IMR-90 (cell line): ENCODE results near the gene SYNPR. TPM values are rescaled to one million over a fixed set of nuclear protein-coding genes. Genes with fewer than 3 reads are reported as not detected.

Experiments
- ATAC-seq: fragments of 200-7000 bp; cut with Tn5 transposase; 2 replicates; pipeline ENCODE4 v1.9.1; 2020; ENCODE audit warnings: low read depth, mild to moderate bottlenecking, moderate library complexity
- BruUV-seq: library from RNA; stranded (reverse); fragments of 400-500 nt; replicated peaks from 2 replicates; lab custom pipeline; 2021; lab: Mats Ljungman, UMichigan
- CTCF ChIA-PET: fragments of 300-600 bp; formaldehyde crosslinking; extraction: SDS; loops from one replicate; lab custom pipeline; 2021; ENCODE audit warnings: antibody characterized with exemption; lab: Yijun Ruan, JAX
- POLR2A ChIA-PET: fragments of 300-600 bp; sonication (Branson Sonifier 250); formaldehyde crosslinking; loops from one replicate; lab custom pipeline; 2022; ENCODE audit warnings: antibody characterized with exemption; ENCODE audit not compliant: unreplicated experiment; lab: Charles Lee
- DNase-seq: peaks from one replicate; pipeline ENCODE4 v3.0.0; 2013
- H2AFZ ChIP-seq: replicated peaks from 2 replicates; pipeline ENCODE3; 2013; ENCODE audit warnings: low read length, mild to moderate bottlenecking; ENCODE audit not compliant: poor library complexity
- H2AK5ac ChIP-seq: 2 replicates; pipeline ENCODE4 v1.6.1; 2013; ENCODE audit warnings: low read depth, low read length, inconsistent platforms
- H2AK9ac ChIP-seq: replicated peaks from 2 replicates; pipeline ENCODE3; 2013; ENCODE audit warnings: mild to moderate bottlenecking, low read depth, low read length, moderate library complexity; ENCODE audit not compliant: poor library complexity
- H2BK120ac ChIP-seq: 2 replicates; pipeline ENCODE4 v1.6.1; 2013; ENCODE audit warnings: low read depth, low read length, inconsistent platforms
- H2BK15ac ChIP-seq: 3 replicates; pipeline ENCODE4 v1.6.1; 2013; ENCODE audit warnings: low read depth, low read length, inconsistent platforms
- H2BK20ac ChIP-seq: 2 replicates; pipeline ENCODE4 v1.6.1; 2013; ENCODE audit warnings: low read depth, mild to moderate bottlenecking, inconsistent platforms, low read length, moderate library complexity
- H2BK5ac ChIP-seq: 2 replicates; pipeline ENCODE4 v1.6.1; 2013; ENCODE audit warnings: mild to moderate bottlenecking, low read depth, low read length, inconsistent platforms; ENCODE audit not compliant: poor library complexity, severe bottlenecking
- H3K14ac ChIP-seq: replicated peaks from 2 replicates; pipeline ENCODE4 v1.6.1; 2013; ENCODE audit warnings: low read depth, low read length, inconsistent platforms
- H3K18ac ChIP-seq: 2 replicates; pipeline ENCODE4 v1.6.1; 2013; ENCODE audit warnings: low read depth, low read length, control low read depth
- H3K23ac ChIP-seq: 2 replicates; pipeline ENCODE4 v1.6.1; 2013; ENCODE audit warnings: low read depth, low read length, inconsistent platforms
- H3K27ac ChIP-seq: 2 replicates; pipeline ENCODE4 v1.5.1; 2013; ENCODE audit warnings: mild to moderate bottlenecking, control low read depth, low read length; ENCODE audit not compliant: insufficient read depth
- H3K27me3 ChIP-seq: 2 replicates; pipeline ENCODE4 v1.6.1; 2013; ENCODE audit warnings: low read length; ENCODE audit not compliant: control insufficient read depth, insufficient read depth
- H3K36me3 ChIP-seq: 2 replicates; pipeline ENCODE4 v1.6.1; 2013; ENCODE audit warnings: low read length, mixed read lengths; ENCODE audit not compliant: control insufficient read depth, insufficient read depth
- H3K4ac ChIP-seq: 2 replicates; pipeline ENCODE4 v1.6.1; 2013; ENCODE audit warnings: low read depth, low read length, inconsistent platforms
- H3K4me1 ChIP-seq: 2 replicates; pipeline ENCODE4 v1.6.1; 2013; ENCODE audit warnings: low read length, mixed read lengths; ENCODE audit not compliant: control insufficient read depth, insufficient read depth
- H3K4me2 ChIP-seq: 2 replicates; pipeline ENCODE4 v1.6.1; 2013; ENCODE audit warnings: low read depth, mild to moderate bottlenecking, control low read depth, low read length, moderate library complexity
- H3K4me3 ChIP-seq: 2 replicates; pipeline ENCODE4 v1.5.1; 2013; ENCODE audit warnings: low read depth, mild to moderate bottlenecking, control low read depth, low read length, moderate library complexity; ENCODE audit not compliant: insufficient read depth
- H3K56ac ChIP-seq: 2 replicates; pipeline ENCODE4 v1.6.1; 2013; ENCODE audit warnings: low read length, inconsistent platforms; ENCODE audit not compliant: insufficient read depth; ENCODE audit errors: extremely low read depth
- H3K79me1 ChIP-seq, 2 experiments: 2 replicates each; pipeline ENCODE4 v1.6.1; 2013; ENCODE audit warnings: low read length in 2 of 2, inconsistent platforms in 1 of 2, low read depth in 1 of 2
- H3K9ac ChIP-seq: 2 replicates; pipeline ENCODE4 v1.6.1; 2013; ENCODE audit warnings: low read depth, low read length, control low read depth
- H3K9me1 ChIP-seq: 2 replicates; pipeline ENCODE4 v1.6.1; 2013; ENCODE audit warnings: low read length, inconsistent platforms; ENCODE audit not compliant: insufficient read depth
- H3K9me3 ChIP-seq: 2 replicates; pipeline ENCODE4 v1.6.1; 2013; ENCODE audit warnings: low read length; ENCODE audit not compliant: control insufficient read depth, insufficient read depth
- H4K20me1 ChIP-seq: 2 replicates; pipeline ENCODE4 v1.6.1; 2013; ENCODE audit warnings: low read length, inconsistent platforms; ENCODE audit not compliant: insufficient read depth
- H4K5ac ChIP-seq: 2 replicates; pipeline ENCODE4 v1.6.1; 2013; ENCODE audit warnings: mild to moderate bottlenecking, low read depth, low read length, control low read depth
- H4K8ac ChIP-seq, 2 experiments: 2 replicates each; pipeline ENCODE4 v1.6.1; 2013; ENCODE audit warnings: low read depth in 2 of 2, low read length in 2 of 2, control low read depth in 1 of 2, inconsistent platforms in 1 of 2
- H4K91ac ChIP-seq: 2 replicates; pipeline ENCODE4 v1.6.1; 2013; ENCODE audit warnings: low read depth, low read length, inconsistent platforms; ENCODE audit not compliant: insufficient read depth
- CEBPB ChIP-seq: IDR thresholded peaks from 2 replicates; pipeline ENCODE4 v1.6.1; 2012; ENCODE audit warnings: low read depth, low read length, improper control_type of control experiment
- FOS ChIP-seq: fragments of 150-350 bp; IDR thresholded peaks from 2 replicates; pipeline ENCODE4 v1.6.1; 2016; ENCODE audit warnings: low read depth, low read length
- MAZ ChIP-seq: IDR thresholded peaks from 2 replicates; pipeline ENCODE4 v1.6.1; 2012; ENCODE audit warnings: low read depth, mild to moderate bottlenecking, low read length, improper control_type of control experiment, moderate library complexity, borderline replicate concordance
- MXI1 ChIP-seq: IDR thresholded peaks from 2 replicates; pipeline ENCODE4 v1.6.1; 2012; ENCODE audit warnings: low read depth, mild to moderate bottlenecking, low read length, moderate library complexity, borderline replicate concordance
- SMC3 ChIP-seq: fragments of 150-350 bp; IDR thresholded peaks from 2 replicates; pipeline ENCODE4 v1.6.1; 2016; ENCODE audit warnings: low read depth, mild to moderate bottlenecking, antibody characterized with exemption, low read length, moderate library complexity
- dilution Hi-C: fragments of 300-500 bp; cut with HindIII; formaldehyde crosslinking; loops from one replicate; pipeline ENCODE4 v1.14.3; 2018; ENCODE audit warnings: low sequenced_read_pairs; ENCODE audit not compliant: unreplicated experiment
- in situ Hi-C: fragments of 300-500 bp; cut with MboI; formaldehyde crosslinking; loops from 3 replicates; pipeline ENCODE4 v1.14.3; 2019; ENCODE audit warnings: low sequenced_read_pairs, inconsistent platforms, mixed read lengths
- intact Hi-C: fragments of 100-400 bp; cut with micrococcal nuclease; formaldehyde crosslinking; loops from 2 replicates; pipeline ENCODE4 v1.10.0; 2022
- polyA plus RNA-seq, 3 experiments: library from polyadenylated mRNA; depleted of rRNA; stranded (reverse); fragments of >200 nt; gene quantifications; 2 replicates each; pipeline ENCODE4 v1.2.3, GENCODE V29; 2012; ENCODE audit warnings: low replicate concordance in 1 of 3
- total RNA-seq: library from RNA; depleted of rRNA; stranded (reverse); fragments of >200 nt; gene quantifications from 2 replicates; pipeline ENCODE4 v1.2.3, GENCODE V29; 2012

SYNPR gene
- total and polyA plus RNA-seq, 2 of the 4 experiments (the other 2 are of a cell fraction): not detected

GRCh38 chr3:63304421-63304820 lies 26.3 kb downstream of the SYNPR start:
- no TSS peak for BruUV-seq
- Histone ChIP-seq H3K9me3 (no peaks in the 10 kb centered on the region), H3K27ac (no peak overlapping the region), H3K9ac (no peak overlapping the region), H3K9me1 (no peaks in the 10 kb centered on the region), H3K56ac (no peak overlapping the region), H2BK20ac (no peak overlapping the region), H3K36me3 (no peaks in the 10 kb centered on the region), H2AK9ac (no peak overlapping the region), H3K4me1 (no peaks in the 10 kb centered on the region), H2BK120ac (no peak overlapping the region), H3K18ac (no peak overlapping the region), H3K14ac (no peak overlapping the region), H2BK15ac (no peak overlapping the region), H2AFZ (no peak overlapping the region), H3K27me3 (no peaks in the 10 kb centered on the region), H4K5ac (no peak overlapping the region), H3K4ac (no peak overlapping the region), H3K4me2 (no peak overlapping the region), H3K4me3 (no peak overlapping the region), H4K20me1 (no peaks in the 10 kb centered on the region), H4K8ac (no peak overlapping the region), H2AK5ac (no peak overlapping the region), H3K79me1 (no peaks in the 10 kb centered on the region), H4K91ac (no peak overlapping the region), H3K23ac (no peak overlapping the region), H2BK5ac (no peak overlapping the region)
- dilution Hi-C loops (no loop called here), intact Hi-C loops (no loop called here), in situ Hi-C loops (no loop called here)
- ChIA-PET POLR2A (no interaction called here), CTCF (no interaction called here)
- TF ChIP-seq CEBPB (no peak), FOS (no peak), MXI1 (no peak), MAZ (no peak), SMC3 (no peak)
- no peak for ATAC-seq
- no peak for DNase-seq
